ENCODE data around the gene CACNA2D4.
A peak's percentile ranks its signal among the peaks of the same experiment; 100 is the strongest.
"Not testable (repeated sequence)": the region's sequence is repeated elsewhere in the genome, so short reads cannot be mapped to it uniquely, and the experiment has no call there.

Gene CACNA2D4
- 6.9 to 10.6 reads per million in 2 donors for total RNA-seq

GRCh38 chr12:1918081-1918883 lies at the start of gene CACNA2D4:
CACNA2D4 (minus strand) TSS chr12:1918652; CDS start chr12:1918473, 179 bp downstream.
- no peak for DNase-seq

- DNase-seq = no peak
These were observed 48.2 kb upstream of the CACNA2D4 start for GRCh38 chr12:1966561-1967226.

DNA sequence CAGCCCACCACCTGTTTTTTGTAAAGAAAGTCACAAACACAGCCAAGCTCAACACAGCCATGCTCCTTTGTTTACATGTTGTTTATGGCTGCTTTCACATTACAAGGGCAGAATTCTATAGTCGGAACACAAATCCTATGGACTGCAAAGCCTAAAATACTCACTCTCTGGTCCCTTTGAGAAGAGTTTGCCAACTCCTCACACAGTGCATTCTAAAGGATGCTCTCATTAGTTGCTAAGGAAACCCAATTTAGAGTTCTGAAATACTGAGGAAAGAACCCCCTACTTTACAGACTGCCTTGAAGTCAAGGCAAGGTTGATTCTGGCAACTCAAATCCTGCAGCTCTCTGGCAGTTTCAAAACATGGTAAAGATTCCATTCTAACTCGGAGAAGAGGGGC lies 47.5 kb upstream of the CACNA2D4 start:
- DNase-seq = no peak

DNA sequence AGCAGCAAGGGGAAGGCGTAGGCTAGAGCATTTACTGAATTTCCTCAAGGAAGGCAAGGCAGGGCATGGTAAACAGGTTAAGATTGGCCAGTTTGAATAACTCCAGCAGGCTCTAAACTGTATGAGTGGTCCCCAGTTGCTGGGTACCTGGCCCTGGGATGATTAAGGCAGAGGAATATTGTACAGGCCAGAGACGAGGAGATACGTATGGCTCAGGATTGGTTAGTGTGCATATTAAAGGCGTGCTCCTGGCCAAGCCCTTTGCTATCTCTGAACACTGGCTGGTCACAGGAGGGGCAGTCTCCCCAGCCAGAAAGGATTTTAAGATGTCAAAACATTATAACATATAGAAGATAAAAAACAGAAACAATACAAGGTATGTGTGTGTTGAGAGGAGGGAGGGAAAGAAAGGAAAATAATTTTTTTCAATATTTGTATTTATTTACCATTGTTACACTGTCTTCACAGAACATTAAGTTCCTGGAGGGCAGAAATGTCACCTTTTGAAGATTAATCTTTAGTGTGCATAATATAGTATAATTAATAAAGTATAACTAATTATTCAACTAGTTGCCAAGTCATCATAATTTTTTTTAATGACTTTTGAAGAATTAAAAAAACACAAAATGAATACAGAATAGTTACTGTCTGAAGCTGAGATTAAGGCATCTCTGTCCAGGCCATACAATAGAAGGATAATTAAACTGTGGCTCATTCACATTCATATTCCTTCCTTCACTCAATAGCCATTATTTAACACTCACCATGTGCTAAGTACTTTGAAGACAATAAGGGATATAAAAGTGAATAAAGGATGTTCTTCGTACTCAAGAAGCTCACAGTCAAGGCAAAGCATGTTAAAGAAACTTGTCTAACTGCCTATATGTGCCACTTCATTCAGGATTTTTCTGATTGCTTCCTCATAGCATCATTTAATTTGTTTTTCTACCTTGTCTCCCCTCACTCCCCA lies 43.9 kb upstream of the CACNA2D4 start:
- DNase-seq = no peak

GRCh38 chr12:1956716-1957115 lies 38.3 kb upstream of the CACNA2D4 start:
- no peak for DNase-seq

DNA sequence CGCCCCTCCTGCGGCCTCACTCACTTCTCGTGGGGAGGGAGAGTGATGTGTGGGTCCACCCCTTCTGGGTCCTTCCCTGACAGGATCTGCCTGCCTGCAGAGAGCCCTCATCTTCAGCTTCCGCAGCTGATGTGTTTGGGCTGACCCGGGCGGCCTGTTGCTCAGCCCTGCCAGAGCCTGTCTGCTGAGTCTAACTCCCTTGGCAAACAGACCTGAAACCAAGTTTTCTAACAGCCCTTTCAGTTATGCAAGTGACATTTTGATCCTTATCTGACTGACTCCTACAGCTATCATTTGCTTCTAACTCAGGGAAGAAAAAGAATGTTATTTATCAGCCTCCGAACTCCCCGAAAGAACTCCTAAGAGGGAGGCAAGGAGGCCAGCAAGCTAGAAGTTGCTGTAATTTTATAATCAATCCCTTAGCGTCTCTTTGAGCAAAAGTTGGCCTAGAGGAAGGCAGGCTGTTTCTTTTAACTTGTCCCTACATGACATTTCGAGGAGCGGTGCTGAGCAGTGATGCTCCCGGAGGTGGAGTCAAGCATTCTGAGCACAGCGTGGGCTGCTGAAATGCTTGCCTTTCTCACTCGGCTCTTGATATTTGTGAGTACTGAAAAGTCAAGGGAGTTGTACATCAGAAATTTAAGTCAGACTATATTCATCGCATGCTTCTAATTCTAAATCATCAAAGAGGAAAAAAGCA lies 31.5 kb upstream of the CACNA2D4 start:
- DNase-seq = peak in 1 of 5 experiments; percentile 76

DNA sequence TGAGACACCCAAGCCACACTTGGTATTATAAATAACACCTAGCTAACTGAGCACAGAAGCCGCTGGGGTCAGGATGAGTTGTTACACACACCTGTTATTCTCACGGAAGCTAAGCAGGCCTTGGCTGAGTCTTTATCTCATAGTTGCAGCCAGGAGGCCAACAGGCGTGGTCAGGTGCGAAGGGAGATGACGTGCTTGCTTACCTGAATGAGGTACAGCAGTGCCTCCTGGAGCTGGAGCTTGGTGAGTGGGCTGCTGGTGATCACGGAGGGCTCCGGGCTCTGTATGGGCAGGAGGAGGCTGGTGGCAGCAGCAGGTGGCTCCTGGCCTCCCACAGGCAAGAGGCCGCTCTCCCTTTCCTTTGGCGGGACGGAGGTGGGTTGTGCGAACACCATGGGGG lies 30.4 kb upstream of the CACNA2D4 start:
- no peak for DNase-seq

- DNase-seq = no peak
These were observed 28.6 kb upstream of the CACNA2D4 start for GRCh38 chr12:1947081-1947480.

GRCh38 chr12:1946296-1946695 lies 27.8 kb upstream of the CACNA2D4 start:
- DNase-seq = no peak

DNA sequence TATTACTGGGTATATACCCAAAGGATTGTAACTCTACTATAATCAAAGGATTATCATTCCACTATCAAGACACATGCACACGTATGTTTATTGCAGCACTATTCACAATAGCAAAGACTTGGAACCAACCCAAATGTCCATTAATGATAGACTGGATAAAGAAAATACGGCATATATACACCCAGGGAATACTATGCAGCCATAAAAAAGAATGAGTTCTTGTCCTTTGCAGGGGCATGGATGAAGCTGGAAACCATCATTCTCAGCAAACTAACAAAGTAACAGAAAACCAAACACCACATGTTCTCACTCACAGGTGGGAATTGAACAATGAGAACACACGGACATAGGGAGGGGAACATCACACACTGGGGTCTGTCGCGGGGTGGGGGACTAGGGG lies 27.1 kb upstream of the CACNA2D4 start:
- not testable (repeated sequence) for DNase-seq

GRCh38 chr12:1939801-1940607 lies 21.6 kb upstream of the CACNA2D4 start:
- DNase-seq = peak; percentile 67 to 87 (median 81)

- no peak for DNase-seq
These were observed 20.9 kb upstream of the CACNA2D4 start for GRCh38 chr12:1939331-1939730.

GRCh38 chr12:1937481-1938224 lies 19.2 kb upstream of the CACNA2D4 start:
- no peak for DNase-seq

DNA sequence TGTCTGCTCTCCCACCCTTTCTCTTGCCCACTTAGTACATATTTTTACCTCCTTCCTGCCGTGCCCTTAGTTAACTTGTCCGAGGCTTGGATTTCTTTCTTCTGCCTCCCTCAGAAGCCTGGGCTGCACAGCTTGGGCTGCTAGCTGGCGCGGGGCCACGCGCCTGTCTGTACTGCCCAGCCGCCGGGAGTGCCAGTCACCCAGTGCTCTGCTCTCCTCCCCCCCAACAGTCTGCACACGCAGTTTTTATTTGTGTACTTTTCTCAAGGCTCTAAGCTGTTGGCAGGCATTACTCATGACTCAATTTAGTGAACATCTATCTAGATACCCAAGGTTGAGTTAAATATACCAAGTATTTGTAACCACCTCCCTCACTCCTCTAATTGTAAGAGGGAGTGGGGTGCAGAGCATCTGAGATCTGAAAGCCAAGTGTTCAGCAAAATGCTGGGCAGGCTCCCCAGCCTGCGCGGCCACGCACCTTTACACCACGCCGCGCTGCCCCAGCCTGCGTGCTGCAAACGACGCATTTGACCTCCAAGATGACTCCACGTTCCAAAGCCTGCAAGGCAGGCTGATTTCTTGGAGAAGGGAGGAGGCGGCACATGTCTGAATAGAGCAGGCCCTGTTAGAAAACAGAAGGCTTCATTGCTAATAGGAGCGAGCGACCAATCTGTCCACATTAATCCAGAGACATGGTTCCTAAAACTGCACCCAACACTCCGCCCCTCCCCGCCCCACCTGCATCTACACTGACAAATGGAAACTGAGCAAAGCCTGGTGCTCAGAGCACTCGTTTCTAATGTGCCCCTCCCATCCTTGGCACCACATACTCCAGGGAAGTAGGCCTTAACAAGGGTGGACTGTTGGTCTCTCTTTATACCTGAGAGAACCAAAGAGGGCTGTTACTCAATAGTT lies 18.2 kb upstream of the CACNA2D4 start:
- no peak for DNase-seq

GRCh38 chr12:1935700-1936378 lies 17.4 kb upstream of the CACNA2D4 start:
- DNase-seq = no peak

DNA sequence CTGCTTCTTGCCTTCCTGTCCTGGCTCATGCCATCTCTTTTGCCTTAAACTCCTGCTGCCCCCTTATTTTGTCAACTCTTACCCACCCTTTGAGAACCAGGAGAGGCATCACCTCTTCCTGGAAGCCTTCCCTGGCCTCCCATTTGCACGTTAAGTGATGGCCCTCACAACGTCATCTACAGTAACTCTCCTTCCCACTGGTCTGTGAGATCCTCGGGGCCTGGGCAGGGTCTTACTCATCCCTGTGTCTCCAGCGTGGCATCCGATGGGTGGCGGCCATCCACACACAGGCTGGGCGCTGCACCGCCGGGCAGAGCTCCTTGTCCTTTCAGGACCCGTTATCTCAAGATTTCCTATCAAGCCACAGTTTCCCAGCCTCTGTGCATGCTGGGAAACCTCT lies 16.8 kb upstream of the CACNA2D4 start:
- no peak for DNase-seq

DNA sequence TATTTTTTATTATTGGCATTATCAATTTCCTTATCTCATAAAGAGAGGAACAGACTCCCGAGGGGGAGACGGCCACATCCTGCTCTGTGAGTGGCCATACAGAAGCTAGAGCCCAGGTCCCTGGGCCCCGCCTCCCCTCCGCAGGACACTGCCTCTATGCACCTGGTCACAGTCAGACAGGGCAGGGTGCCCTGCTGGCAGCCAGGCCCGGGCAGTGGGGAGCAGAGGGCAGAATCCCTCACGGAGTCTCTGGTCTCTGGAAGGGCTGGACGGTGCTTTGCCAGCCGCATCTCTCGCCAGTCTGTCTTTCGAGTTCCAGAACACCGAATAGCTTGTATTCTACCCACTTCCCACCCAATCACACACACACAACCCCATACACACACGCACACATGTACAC lies 16.4 kb upstream of the CACNA2D4 start:
- DNase-seq = no peak

- DNase-seq = no peak
These were observed 15.6 kb upstream of the CACNA2D4 start for GRCh38 chr12:1934068-1934467.
